Stomach (tissue), 9 donors: ENCODE measurements around the gene EXOC4. TPM values are rescaled to one million over a fixed set of nuclear protein-coding genes. Genes with fewer than 3 reads are reported as not detected.

ENCODE experiments used
- DNase-seq, 2 donors: peaks; one replicate each; pipeline versions ENCODE4 v3.0.0 to v3.0.0-alpha.2; 2013 to 2019
- H3K27ac ChIP-seq, 5 donors: fragments of 200-600 bp in 4 of 5; sonication (generic) in 4 of 5; one replicate each; pipeline ENCODE4 v1.5.1; 2013 to 2019; ENCODE audit warnings: mild to moderate bottlenecking in 1 of 5, moderate library complexity in 1 of 5
- H3K27me3 ChIP-seq, 3 donors: fragments of 200-600 bp; sonication (generic); one replicate each; pipeline ENCODE4 v1.5.1; 2017 to 2019; ENCODE audit warnings: mixed run types in 1 of 3
- H3K36me3 ChIP-seq, 4 donors: fragments of 200-600 bp; sonication (generic); 1 replicate in 3 of 4; 2 replicates in 1 of 4; pipeline ENCODE4 v1.5.1; 2016 to 2019
- H3K4me1 ChIP-seq, 4 donors: fragments of 200-600 bp; sonication (generic); one replicate each; pipeline ENCODE4 v1.5.1; 2016 to 2019
- H3K4me3 ChIP-seq, 4 donors: fragments of 200-600 bp; sonication (generic) in 3 of 4; one replicate each; pipeline ENCODE4 v1.5.1; 2016 to 2019; ENCODE audit warnings: mild to moderate bottlenecking in 1 of 4
- H3K9me3 ChIP-seq, 4 donors: fragments of 200-600 bp; sonication (generic); one replicate each; pipeline ENCODE4 v1.5.1; 2016 to 2019
- CTCF ChIP-seq, 7 experiments: fragments of 450-650 bp in 4 of 7; fragments of 200-600 bp in 3 of 7; sonication (generic) in 3 of 7; IDR thresholded peaks; one replicate each; pipeline ENCODE4 v1.5.1; 2016 to 2019; ENCODE audit warnings: antibody characterized with exemption in 7 of 7, control low read depth in 2 of 7, mild to moderate bottlenecking in 1 of 7
- EP300 ChIP-seq: sonication (generic); formaldehyde crosslinking; IDR thresholded peaks from one replicate; pipeline ENCODE4 v1.6.1; 2017; ENCODE audit warnings: antibody characterized with exemption
- POLR2A ChIP-seq, 4 donors: fragments of 450-650 bp; IDR thresholded peaks; one replicate each; pipeline ENCODE4 v1.6.1; 2016; ENCODE audit warnings: antibody characterized with exemption in 4 of 4, control low read depth in 2 of 4, mild to moderate bottlenecking in 1 of 4, moderate library complexity in 1 of 4
- POLR2AphosphoS5 ChIP-seq, 3 donors: sonication (generic); formaldehyde crosslinking; IDR thresholded peaks; one replicate each; pipeline ENCODE4 v1.6.1; 2016; ENCODE audit warnings: antibody characterized with exemption in 3 of 3
- whole genome bisulfite sequencing, 5 donors: extraction: QIAGEN DNeasy Blood & Tissue Kit in 3 of 5; methylation state at CpG; one replicate each; pipeline versions ENCODE4 v1.1.5 to v1.1.7; 2013 to 2018; 5-methylcytosine and 5-hydroxymethylcytosine counted together
- intact Hi-C: fragments of 100-400 bp; cut with DNase I; formaldehyde crosslinking; loops from one replicate; pipeline ENCODE4 v1.15.1; 2023; ENCODE audit warnings: low total_unique reads
- polyA plus RNA-seq, 3 donors: library from polyadenylated mRNA; stranded (reverse); fragments of 200-250 nt; gene quantifications; one replicate each; pipeline ENCODE4 v1.2.3, GENCODE V29; 2013
- total RNA-seq, 5 donors: library from RNA; depleted of rRNA; stranded (reverse); fragments of >200 nt; gene quantifications; one replicate each; pipeline versions ENCODE4 v1.1.0 to v1.2.3, GENCODE V29; 2014 to 2016
- donor health status: healthy with polysubstance abuse.
- donor health status: Bipolar disorder and iron deficiency.
- donor health status: healthy.

The EXOC4 gene
- total and polyA plus RNA-seq, 8 donors: 14.1 to 339 (median 61.1) TPM

- TF ChIP-seq POLR2AphosphoS5 (IDR thresholded peaks at IDR 0.05) (no peak), POLR2A (IDR thresholded peaks at IDR 0.05) (no peak), EP300 (no peak), CTCF (IDR thresholded peaks at IDR 0.05) (no peak)
- Histone ChIP-seq H3K36me3 (no peaks in the 10 kb centered on the region), H3K9me3 (no peaks in the 10 kb centered on the region), H3K27ac (no peak overlapping the region), H3K27me3 (no peaks in the 10 kb centered on the region), H3K4me3 (no peak overlapping the region), H3K4me1 (peaks cover 0 to 10% (median 4%) of the 10 kb centered on the region in 4 donors)
- intact Hi-C loops: no loop called here
- WGBS, 5 donors: 92 to 98% (median 95%) methylated on average over 2 of the region's 2 CpGs
- DNase-seq: no peak
Observed at GRCh38 chr7:133851411-133851810, 598.5 kb downstream of the EXOC4 start.

- Histone ChIP-seq H3K27ac (no peak overlapping the region), H3K4me3 (no peak overlapping the region), H3K4me1 (peaks cover 0 to 10% (median 4%) of the 10 kb centered on the region in 4 donors), H3K27me3 (no peaks in the 10 kb centered on the region), H3K9me3 (no peaks in the 10 kb centered on the region), H3K36me3 (no peaks in the 10 kb centered on the region)
- DNase-seq: peak; percentile 32 to 58
- intact Hi-C loops: no loop called here
- TF ChIP-seq CTCF (IDR thresholded peaks at IDR 0.05): peak in 1 of 7 experiments; percentile 17
- TF ChIP-seq EP300: no peak
- WGBS, 5 donors: 70 to 76% (median 72%) methylated on average over 6 of the region's 6 CpGs
Observed at GRCh38 chr7:133853706-133854276, 600.9 kb downstream of the EXOC4 start.

DNA sequence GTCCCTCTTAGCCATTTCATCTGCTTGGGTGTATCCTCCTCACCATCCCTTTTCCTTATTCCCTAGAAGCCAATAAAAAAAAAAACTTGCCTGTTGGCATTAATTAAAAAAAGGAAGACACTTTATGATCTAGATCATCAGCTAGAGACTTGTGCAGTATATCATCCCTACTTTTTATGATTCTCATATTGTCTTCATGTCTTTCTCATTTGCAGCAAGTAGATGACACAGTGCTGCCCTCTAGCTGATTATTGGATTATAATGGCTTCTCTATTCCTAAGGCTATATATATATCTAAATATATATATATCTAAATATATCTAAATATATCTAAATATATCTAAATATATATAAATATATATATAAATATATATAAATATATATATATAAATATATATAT is 601.9 kb downstream of the EXOC4 start:
- no peaks in the 10 kb centered on the region for H3K9me3 ChIP-seq
- intact Hi-C loops: no loop called here
- peak in 1 of 2 donors; percentile 71 for DNase-seq
- TF ChIP-seq CTCF (IDR thresholded peaks at IDR 0.05): peak in 1 of 7 experiments; percentile 23
- no peak for TF ChIP-seq POLR2A (IDR thresholded peaks at IDR 0.05)
- H3K27ac ChIP-seq: no peak overlapping the region
- no peaks in the 10 kb centered on the region for H3K36me3 ChIP-seq
- H3K27me3 ChIP-seq: no peaks in the 10 kb centered on the region
- peaks cover 0 to 10% (median 4%) of the 10 kb centered on the region in 4 donors for H3K4me1 ChIP-seq
- H3K4me3 ChIP-seq: no peak overlapping the region

DNA sequence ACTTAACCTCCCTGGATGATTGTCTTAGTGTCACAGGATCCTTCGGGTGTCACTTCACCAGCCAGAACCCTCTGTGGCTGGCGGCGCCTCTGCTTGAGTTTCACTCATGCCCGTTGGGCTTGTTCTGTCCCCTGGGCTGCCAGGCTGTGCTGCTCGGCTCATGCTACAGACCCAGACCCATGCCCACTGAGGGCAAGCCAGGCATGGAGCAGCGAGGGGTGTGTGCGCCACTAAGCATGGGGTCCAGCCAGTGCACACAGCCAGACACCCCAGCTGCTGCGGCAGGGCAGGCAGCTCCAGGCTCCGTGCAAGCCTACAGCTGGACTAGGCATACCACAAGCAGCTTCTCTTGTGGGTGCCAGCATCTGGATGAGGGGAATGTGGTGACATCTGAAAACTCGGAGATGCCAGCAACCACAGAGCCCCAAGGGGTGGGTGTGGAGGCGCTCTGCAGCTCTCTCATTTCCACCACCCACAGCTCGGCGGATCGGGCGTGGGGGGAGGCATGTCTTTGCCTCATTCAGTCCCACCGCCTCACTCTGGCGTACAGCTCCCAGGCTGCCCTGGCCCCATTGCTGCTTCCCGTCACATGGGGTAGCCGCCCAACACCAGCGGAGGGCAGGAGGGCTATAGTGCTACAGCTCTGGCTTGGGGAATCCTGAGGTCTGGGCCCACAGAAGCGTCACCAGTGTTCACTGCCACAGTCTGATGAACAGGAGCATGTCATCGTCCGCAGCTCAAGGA is 604.7 kb downstream of the EXOC4 start:
- Histone ChIP-seq H3K4me3 (no peak overlapping the region), H3K27me3 (no peaks in the 10 kb centered on the region), H3K9me3 (no peaks in the 10 kb centered on the region), H3K27ac (no peak overlapping the region), H3K4me1 (peaks cover 0 to 10% (median 4%) of the 10 kb centered on the region in 4 donors), H3K36me3 (no peaks in the 10 kb centered on the region)
- 95 to 98% (median 97%) methylated on average over 19 to 23 of the region's 23 CpGs for WGBS, 5 donors
- DNase-seq: no peak
- TF ChIP-seq CTCF (IDR thresholded peaks at IDR 0.05): no peak
- no peak for TF ChIP-seq POLR2A (IDR thresholded peaks at IDR 0.05)
- no peak for TF ChIP-seq POLR2AphosphoS5 (IDR thresholded peaks at IDR 0.05)
- TF ChIP-seq EP300: no peak
- intact Hi-C loops: no loop called here
